ENCODE results near the gene MCUB.
A peak's percentile ranks its signal among the peaks of the same experiment; 100 is the strongest.

MCUB gene

DNA sequence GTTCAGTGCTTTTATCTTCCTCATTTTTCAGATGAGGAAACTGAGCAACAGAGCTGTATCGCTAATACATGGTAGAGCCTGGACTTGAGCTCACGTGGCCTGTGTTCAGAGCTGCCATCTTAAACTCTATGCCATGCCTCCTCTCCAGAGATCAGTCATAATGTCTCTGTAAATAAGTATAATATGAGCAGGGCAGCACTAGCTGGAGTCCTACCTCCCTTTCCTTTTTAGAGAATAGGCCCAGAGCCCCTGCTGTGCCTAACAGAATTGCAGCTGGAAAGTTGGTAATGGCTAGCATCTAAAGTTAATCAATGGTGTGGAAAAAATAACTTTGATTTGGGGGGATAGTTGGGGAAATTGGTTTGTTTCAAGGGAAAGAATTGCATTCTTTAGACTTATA is 122.8 kb downstream of the MCUB start:
- DNase-seq (ENCODE audit: low read depth in 3 of 3) = no peak

DNA sequence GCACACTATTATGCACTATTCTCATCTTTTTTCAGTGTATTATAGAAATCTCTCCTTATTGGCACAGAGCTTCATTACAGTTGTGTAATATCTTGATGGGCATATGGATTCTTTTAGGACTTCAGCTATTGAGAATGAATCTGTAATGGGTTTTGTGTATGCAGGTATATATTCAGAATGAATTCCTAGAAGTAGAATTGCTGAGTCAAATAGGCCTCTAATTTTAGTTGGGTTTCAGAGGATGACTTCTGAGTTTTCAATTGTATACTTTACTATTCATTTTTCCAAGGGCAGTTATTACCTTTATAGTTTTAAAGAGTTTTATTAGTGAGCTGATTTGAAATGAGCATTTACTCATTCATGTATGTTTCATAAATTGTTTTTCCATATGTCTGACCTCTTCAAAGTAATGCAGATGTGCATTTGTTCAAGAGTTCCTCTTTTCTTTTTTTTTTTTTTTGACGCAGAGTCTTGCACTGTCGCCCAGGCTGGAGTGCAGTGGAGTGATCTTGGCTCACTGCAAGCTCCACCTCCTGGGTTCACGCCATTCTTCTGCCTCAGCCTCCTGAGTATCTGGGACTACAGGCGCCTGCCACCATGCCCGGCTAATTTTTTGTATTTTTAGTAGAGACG is 123.7 kb downstream of the MCUB start:
- DNase-seq (ENCODE audit: low read depth in 3 of 3) = no peak

DNA sequence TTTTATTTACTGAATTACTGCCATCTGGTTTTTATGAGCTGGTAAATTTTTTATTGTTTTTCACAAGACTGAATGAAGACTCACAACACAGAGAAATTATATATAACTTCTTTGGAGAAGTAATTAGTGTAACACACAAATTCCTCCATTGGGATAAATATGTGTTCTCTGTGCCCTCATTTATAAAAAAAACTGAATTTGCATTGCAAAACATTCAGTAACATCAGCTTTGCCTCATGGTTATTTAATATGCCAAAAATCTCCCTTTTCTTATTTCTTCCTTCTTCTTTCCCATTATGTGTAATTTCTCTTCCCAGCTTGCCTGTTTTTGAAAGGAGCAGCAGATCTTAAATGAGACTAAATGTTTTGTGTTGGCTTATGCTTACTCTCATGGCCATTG is 124.7 kb downstream of the MCUB start:
- DNase-seq (ENCODE audit: low read depth in 3 of 3) = no peak

DNA sequence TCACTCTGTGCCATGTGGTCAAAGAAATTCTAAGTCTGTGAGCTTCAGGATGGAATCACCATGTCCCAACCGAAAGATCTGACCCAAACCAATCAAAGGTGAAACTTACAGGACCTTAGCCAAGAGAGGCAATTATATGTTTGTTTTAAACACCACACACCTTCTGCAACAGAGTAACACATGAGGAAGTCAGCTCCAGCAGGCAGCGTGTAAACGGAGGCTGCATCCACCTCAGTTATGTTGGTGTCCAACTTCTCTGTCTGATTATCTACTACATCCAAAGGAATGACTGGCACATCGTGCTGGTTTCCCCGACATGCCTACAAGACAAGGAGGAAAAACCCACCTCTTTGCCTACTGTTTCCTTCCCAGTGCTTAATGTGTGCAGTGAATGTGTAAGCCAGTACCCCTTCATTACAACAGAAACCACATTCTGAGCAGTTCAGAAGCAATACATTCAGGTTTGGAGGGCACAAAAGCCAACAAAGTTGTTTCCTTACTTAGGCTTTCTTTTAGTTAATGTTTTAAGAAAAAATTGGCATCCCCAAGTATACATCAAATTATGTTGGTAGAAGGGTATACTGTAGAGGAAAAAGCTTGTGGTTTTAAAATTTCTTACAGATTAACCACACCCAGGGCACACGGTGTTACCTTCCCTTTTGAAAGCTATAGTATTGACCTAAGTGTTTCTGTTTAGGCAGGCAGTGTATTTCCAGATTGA is 130.8 kb downstream of the MCUB start:
- no peak for DNase-seq (ENCODE audit: low read depth in 3 of 3)

DNA sequence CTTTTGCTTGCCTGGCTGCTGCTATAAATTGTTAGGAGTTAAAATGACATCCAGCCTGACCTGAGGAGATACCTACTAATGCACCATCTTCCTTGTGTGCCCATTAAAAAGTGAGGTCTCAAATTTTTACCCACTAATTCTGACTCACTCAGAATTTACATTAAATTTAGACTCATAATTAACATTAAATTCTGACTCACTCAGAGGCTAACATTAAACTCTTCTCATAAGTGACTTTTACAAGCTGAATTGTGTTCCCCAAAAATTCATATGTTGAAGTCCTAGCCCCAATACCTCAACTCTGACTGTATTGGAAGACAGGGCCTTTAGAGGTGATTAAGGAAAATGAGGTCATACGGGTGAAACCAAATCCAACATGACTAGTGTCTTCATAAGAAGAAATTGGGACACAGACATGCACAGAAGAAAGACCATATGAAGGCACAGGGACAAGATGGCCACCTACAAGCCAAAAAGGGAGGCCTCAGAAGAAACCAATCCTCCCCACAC is 131.4 kb downstream of the MCUB start:
- DNase-seq (ENCODE audit: low read depth in 3 of 3) = no peak

DNA sequence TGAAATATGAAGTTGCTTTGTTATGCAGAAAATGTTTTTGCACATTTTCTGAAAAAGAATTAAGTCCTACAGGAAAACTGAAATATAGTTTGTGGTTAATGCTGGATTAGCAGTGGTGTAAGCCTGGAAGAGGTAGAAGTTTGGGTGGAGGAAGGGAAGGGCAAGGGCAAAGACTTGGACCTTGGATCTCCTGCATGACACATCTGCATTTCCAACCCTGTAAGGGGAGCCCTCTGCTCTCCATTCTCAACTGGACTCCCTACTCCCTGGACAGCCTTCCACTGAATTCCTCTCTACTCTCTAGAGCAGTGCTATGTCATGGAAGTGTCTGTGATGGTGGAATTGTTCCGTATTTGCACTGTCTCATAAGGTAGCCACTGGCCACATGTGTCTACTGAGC is 138.6 kb downstream of the MCUB start:
- no peak for DNase-seq (ENCODE audit: low read depth in 3 of 3)

DNA sequence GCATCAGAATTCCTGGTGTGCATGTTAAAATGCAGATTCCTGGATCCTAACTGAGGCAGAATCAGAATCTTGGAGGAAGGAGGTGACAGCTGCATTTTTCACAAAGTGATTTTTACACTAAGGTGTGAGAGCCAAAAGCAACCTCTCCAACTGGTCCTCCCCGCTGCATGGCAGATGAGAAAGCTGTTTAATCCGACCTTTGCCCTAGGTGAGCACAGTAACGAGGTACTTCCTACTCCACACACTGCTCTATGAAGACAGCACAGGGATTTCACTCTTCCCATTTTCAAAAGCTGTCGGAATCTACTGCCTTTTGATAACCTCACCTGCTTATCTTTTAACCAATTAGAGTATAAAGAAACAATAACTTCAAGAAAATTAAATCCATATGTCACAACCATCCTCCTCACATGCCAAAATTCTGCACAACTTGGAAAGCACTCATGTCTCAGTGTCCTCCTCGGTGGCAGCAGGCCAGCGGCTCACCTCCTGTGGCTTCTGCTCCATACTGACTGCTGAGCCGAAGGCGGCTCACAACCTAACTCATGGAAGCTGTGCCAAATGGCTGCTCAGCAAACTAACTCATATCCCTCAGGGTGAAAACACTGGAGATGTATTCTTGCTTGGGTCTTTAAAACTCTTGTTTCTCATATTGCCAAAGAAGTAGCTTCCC is 139.6 kb downstream of the MCUB start:
- no peak for DNase-seq (ENCODE audit: low read depth in 3 of 3)

DNA sequence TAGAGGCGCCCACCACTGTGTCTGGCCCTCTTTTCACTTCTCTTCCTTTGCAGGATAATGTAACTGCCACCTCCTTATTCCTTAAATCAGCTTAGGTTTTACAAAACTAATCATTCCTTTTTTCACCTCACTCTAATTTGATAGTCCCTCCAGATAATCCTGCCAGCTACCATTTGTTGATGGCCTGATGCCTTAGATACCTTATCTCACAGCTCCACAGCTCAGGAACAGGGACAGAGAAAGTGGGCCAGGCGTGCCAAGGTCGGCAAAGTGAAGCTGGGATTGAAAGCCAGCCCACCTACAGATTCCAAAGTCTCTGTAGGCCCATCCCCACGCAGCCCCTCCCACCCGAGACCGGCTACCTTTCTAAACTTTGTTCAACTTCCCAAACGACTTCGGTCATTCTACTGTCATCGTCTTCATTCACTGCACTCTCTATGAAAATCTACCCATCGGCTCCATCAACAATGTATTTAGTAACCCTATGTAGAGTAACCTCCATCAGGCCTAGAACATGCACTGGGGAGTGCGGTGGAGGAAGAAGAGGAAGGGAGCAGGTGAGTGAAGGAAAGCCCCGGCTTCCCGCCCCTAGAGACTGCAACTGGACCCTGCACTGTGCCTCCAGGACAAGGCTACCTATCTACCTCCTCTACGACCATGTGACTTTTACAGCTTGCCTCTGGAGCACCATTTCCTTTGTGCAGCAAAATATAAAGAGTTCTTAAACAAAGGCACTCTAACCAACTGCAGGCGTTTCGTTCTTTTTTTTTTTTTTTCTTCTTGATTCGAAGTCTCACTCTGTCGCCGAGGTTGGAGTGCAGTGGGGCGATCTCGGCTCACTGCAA is 141.7 kb downstream of the MCUB start:
- DNase-seq (ENCODE audit: low read depth in 3 of 3) = peak in 1 of 3 donors; percentile 6

DNA sequence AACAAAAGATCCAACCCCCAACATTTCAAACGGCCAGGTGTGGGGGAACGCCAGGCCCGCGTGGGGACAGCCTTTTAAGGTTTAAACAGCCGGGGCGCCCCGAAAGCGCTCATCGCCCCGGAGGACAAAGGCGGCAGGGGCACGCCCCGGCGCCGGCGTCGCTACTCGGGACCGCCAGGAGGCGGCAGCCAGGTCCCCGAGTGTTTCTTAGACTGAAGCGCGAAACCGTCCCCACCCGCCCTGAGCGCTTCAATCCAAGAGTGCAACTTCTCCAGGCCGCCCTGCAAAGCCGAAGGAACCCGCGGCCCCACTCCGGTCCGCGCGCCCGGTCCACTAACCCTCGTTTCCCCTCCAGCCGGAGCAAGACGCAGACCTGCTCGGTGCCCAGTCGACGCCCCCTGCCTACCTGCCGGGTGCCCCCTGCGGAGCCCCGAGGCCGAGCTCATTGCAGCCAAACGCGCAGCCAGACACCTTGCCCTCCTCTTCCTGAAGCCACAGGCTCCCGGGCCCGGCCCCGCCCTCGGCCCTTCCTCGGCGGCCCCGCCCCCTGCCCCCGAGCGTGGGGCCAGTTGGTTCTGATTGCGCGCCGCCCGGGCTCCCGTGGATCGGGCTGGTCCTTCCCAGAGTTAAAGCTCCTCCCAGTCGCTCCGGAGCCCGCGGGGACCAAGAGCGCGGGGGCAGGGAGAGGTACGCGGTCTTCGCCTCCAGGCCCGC is 143.1 kb downstream of the MCUB start, which contains the start of gene CASP6:
Gene CASP6 (minus strand): TSS at position 496 of the 714 bp plus-strand sequence. CDS start 50 bp downstream, at position 446.
- DNase-seq (ENCODE audit: low read depth in 3 of 3) = peak; percentile 37 to 61 (median 55)

DNA sequence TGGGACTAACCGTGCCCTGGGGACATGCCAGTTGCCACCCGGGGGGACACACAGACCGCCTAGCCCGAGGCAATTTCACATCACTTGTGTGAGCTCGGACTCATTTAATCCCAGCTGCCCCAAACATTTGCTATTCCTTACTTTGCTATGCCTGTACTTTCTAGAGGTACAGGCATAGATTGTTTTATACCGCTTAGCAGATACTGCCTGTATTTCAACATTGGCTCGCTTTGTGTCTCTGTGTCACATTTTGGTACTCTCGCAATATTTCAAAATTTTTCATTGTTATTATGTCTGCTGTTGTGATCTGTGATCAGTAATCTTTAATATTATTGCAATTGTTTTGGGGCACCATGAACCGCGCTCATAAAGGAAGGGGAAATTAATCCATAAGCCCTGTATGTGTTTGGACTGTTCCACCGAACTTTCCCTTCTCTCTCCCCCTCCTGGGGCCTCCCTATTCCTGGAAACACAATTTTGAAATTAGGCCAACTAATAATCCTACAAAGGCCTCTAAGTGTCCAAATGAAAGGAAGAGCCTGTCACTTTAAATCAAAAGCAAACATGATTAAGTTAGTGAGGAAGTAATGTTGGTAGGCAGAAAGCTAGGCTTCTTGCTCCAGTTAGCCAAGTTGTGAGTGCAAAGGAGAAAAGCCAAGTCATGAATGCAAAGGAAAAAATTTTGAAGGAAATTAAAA is 143.8 kb downstream of the MCUB start:
- no peak for DNase-seq (ENCODE audit: low read depth in 3 of 3)

DNA sequence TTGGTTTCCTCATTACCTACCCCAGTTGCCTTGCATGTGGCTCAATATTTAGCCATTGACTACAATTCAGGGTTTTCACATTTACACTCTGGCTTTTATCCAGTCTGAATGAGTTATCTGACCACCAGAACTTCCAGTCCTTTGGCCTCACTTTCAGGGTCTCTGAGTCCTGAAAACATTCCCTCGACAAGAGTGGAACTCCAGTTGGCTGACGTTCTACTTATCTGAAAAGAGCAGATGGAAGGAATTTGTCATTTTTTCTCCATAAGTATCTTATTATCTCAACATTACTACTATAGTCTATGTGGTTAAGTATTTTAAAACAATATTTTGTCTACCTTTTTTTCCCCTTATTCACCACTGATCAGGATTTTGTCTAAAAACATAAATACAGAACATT is 148.4 kb downstream of the MCUB start:
- DNase-seq (ENCODE audit: low read depth in 3 of 3) = no peak

DNA sequence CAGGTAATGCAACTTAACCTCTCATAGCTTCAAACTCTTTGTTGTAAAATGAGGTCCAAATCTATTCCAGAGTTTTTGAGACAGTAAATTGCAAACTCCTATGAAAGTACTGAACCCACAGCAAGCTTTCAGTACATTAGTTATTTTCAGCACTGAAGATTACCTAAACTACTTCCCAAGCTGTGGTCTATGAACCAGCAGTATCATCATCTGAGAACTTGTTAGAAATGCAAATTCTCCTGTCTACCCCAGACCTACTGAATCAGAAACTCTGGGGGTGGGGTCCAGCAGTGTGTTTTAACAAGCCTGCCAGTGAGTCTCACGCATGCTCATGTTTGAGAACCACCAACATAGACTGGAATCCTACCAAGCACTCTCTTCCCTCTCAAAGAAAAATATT is 148.9 kb downstream of the MCUB start:
- DNase-seq (ENCODE audit: low read depth in 3 of 3) = no peak

DNA sequence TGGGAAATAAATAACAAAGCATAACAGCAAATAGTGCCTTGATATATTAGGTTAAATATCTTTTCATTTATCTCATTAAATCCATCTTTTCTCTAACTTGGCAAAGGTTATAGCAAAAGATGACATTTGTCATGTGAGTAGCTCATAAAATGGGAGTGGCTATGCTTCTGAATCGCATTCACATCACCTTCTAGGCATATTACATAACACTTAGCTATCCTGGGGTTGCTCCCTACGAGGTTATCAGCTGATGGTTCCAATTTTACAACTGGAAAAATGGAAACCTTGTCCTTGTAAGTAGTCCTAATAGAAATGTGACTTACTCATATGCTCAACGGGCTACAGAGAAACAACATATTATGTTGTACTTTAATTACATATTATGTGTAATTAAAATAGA is 153.5 kb downstream of the MCUB start:
- no peak for DNase-seq (ENCODE audit: low read depth in 3 of 3)

DNA sequence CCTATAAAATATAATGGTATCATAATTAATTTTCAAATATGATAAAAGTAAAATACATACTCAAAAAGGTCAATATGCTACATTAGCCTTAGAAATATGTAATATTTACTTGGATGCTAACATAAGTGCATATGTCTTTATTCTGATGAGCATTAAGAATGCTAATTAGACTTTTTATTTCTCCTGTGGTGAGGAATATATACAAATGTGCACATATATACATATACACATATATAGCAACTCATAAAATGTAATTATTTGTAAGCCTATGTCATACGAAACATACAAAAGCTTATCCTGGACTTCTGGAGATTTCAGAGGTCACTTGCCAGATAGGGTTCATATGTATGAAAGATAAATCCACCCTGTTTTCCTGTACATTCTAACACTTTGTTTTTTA is 158.7 kb downstream of the MCUB start:
- DNase-seq (ENCODE audit: low read depth in 3 of 3) = no peak

DNA sequence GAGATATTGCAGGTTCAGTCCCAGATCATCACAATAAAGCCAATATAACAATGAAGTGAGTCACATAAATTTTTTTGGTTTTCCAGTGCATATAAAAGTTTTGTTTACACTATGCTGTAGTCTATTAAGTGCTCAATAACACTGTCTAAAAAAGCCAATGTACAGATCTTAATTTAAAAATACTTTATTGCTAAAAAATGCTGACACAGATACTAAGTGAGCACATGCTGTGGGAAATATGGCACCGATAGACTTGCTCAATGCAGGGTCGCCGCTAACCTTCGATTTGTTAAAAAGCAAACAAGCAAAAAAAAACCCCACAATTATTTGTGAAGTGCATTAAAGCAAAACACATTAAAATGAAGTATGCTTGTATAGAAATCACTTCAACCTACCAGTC is 159.6 kb downstream of the MCUB start:
- DNase-seq (ENCODE audit: low read depth in 3 of 3) = no peak

DNA sequence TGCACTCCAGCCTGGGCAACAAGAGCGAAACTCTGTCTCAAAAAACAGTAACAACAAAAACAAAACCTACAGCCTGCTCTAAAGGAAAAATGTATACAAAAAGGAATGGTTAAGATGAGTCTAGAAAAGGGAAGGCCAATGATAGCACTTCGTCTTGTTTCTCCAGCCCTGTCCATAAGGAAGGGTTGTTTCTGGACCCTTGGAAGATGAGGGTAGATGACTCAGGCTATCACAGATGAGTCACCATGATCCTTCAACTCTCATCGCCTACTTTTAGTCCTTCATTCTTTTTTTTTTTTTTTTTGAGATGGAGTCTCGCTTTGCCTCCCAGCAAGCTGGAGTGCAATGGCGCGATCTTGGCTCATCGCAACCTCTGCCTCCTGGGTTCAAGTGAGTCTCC is 161.0 kb downstream of the MCUB start:
- no peak for DNase-seq (ENCODE audit: low read depth in 3 of 3)

DNA sequence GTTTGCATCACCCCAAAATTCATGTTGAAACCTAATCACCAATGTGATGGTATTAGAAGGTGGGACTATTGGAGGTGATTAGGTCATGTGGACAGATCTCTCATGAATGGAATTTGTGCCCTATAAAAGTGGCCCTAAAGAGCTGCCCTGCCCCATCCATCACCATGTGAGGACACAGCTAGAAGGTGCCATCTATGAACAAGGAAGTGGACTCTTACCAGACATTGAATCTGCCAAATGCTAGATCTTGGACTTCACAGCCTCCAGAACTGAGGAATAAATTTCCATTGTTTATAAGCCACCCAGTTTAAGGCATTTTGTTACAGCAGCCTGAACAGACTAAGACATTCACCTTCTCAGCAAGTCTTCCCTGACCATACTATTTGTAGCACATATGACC is 162.3 kb downstream of the MCUB start:
- DNase-seq (ENCODE audit: low read depth in 3 of 3) = no peak

DNA sequence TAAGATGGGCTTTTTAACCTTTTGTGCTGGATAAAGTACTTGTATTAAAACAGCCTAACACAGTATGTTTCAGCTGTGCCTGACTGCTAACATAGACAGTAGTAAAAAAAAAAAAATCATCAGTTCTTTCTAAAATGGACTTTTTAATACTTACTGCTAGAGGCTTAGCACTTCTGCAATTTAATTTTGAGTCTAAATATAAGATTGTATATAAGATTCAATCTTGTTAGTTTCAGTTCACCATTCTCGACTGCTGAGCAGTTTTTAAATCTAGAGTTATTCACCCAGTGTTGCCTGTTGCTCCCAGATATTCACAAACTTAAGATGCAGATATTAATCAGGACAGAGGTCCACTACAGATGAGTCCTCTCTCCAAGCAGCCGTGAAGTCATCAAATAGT is 163.1 kb downstream of the MCUB start:
- no peak for DNase-seq (ENCODE audit: low read depth in 3 of 3)

DNA sequence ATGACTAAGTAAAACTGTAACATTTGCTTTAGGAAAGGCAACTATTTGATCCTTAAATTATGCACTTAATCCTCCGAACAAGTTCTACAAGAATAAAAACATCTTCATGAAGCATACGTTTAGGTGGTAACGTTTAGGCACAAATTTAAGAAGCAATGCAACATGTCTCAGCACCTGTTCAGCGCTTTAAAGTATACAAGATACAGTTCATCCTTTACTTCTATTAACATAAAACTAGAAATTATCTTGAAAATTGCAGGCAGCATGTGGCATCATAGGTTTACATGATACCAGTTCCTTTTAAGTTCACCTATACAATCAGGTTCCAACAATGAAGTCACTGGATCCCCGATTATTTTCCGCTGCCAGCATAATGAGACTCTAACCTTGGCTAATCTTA is 168.3 kb downstream of the MCUB start:
- no peak for DNase-seq (ENCODE audit: low read depth in 3 of 3)

DNA sequence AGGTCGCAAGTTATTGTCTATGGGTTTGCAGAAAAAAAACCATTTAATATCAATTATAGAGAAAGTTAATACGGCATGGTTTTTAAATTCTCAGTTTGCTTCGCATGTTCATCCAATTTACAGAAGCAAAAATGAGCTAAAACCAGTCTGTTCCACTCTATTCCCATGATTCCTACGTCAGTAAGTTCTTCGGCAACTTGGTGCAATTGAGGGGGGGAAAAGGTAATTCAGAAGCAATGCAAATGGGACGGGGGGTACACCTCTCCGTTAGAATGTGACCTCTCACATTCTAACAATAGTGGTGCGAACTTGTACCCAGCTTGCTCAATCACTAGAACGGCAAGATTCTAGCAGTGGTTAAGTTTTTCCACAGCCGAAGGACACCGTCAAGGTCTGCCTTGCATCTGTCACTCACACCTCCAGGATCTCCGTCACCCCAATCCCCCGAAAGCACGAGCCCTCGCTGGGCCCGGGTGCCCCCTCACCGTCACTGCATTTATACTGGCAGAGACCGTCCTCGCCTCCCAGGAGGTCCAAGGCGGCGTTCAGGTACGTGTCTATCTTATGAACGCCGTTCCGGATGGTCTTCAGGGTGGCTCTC is 169.2 kb downstream of the MCUB start:
- peak in 1 of 3 donors; percentile 8 for DNase-seq (ENCODE audit: low read depth in 3 of 3)
